ENCODE measurements around the gene ING5.

The ING5 gene

GRCh38 chr2:241702155-241703031 is 554 bp downstream of the ING5 start:
- TF ChIP-seq CTCF (IDR thresholded peaks at IDR 0.05; ENCODE audit: control extremely low read depth, extremely low read depth, low read depth, missing control alignments), result peak; percentile 38
- peak; percentile 95 for DNase-seq (ENCODE audit: extremely low spot score)
- POLR2A ChIA-PET, result interaction anchor here (0.5 to 1.9 kb wide), 6 partner anchors 14 to 165 kb away, joined by 3 to 8 read pairs (median 3); partner anchors contain the start of genes D2HGDH and DTYMK
- CTCF ChIA-PET, result interaction anchor here (0.5 to 5.7 kb wide), 16 partner anchors 11 to 176 kb away, joined by 3 to 39 read pairs (median 5); partner anchors contain the start of genes D2HGDH and DTYMK

- POLR2A ChIA-PET, result interaction anchor here (1.9 kb wide), 1 partner anchor 16 kb away, joined by 8 read pairs; the partner anchor contains the start of gene DTYMK
- CTCF ChIA-PET, result interaction anchor here (0.7 to 5.7 kb wide), 11 partner anchors 12 to 175 kb away, joined by 3 to 39 read pairs (median 5); partner anchors contain the start of genes D2HGDH and DTYMK
These were observed 1.3 kb downstream of the ING5 start for GRCh38 chr2:241703032-241703604.

GRCh38 chr2:241706537-241706936 is 4.7 kb downstream of the ING5 start:
- DNase-seq (ENCODE audit: extremely low spot score), result no peak
- ChIA-PET CTCF (interaction anchor here (2.5 kb wide), 1 partner anchor 25 kb away, joined by 5 read pairs; no protein-coding TSS in a partner anchor), POLR2A (interaction anchor here (0.6 kb wide), 1 partner anchor 148 kb away, joined by 5 read pairs; no protein-coding TSS in a partner anchor)
- no peak for TF ChIP-seq CTCF (IDR thresholded peaks at IDR 0.05; ENCODE audit: control extremely low read depth, extremely low read depth, low read depth, missing control alignments)

More at GRCh38 chr2:241703032-241703604, 1.3 kb downstream of the ING5 start:
- no peak for TF ChIP-seq CTCF (IDR thresholded peaks at IDR 0.05; ENCODE audit: control extremely low read depth, extremely low read depth, low read depth, missing control alignments)
- peak; percentile 15 for DNase-seq (ENCODE audit: extremely low spot score)

- no peak for TF ChIP-seq CTCF (IDR thresholded peaks at IDR 0.05; ENCODE audit: control extremely low read depth, extremely low read depth, low read depth, missing control alignments)
- DNase-seq (ENCODE audit: extremely low spot score), result no peak
- CTCF ChIA-PET, result no interaction called here
- POLR2A ChIA-PET, result no interaction called here
These were observed 7.0 kb downstream of the ING5 start for GRCh38 chr2:241708879-241709278.

GRCh38 chr2:241719093-241719492 is 17.3 kb downstream of the ING5 start:
- POLR2A ChIA-PET, result no interaction called here
- CTCF ChIA-PET, result interaction anchor here (1.4 to 2.6 kb wide), 3 partner anchors 12 to 27 kb away, joined by 3 to 13 read pairs (median 7); partner anchors contain the start of gene ING5
- DNase-seq (ENCODE audit: extremely low spot score), result no peak
- no peak for TF ChIP-seq CTCF (IDR thresholded peaks at IDR 0.05; ENCODE audit: control extremely low read depth, extremely low read depth, low read depth, missing control alignments)

- ChIA-PET CTCF (interaction anchor here (0.8 to 2.6 kb wide), 2 partner anchors 10 to 18 kb away, joined by 3 to 13 read pairs; partner anchors contain the start of gene ING5), POLR2A (no interaction called here)
- TF ChIP-seq CTCF (IDR thresholded peaks at IDR 0.05; ENCODE audit: control extremely low read depth, extremely low read depth, low read depth, missing control alignments), result no peak
- DNase-seq (ENCODE audit: extremely low spot score), result no peak
These were observed 18.3 kb downstream of the ING5 start for GRCh38 chr2:241720099-241720498.

Data from GM10248 (cell line).